ENCODE measurements around the gene PGBD5.

The PGBD5 gene

DNA sequence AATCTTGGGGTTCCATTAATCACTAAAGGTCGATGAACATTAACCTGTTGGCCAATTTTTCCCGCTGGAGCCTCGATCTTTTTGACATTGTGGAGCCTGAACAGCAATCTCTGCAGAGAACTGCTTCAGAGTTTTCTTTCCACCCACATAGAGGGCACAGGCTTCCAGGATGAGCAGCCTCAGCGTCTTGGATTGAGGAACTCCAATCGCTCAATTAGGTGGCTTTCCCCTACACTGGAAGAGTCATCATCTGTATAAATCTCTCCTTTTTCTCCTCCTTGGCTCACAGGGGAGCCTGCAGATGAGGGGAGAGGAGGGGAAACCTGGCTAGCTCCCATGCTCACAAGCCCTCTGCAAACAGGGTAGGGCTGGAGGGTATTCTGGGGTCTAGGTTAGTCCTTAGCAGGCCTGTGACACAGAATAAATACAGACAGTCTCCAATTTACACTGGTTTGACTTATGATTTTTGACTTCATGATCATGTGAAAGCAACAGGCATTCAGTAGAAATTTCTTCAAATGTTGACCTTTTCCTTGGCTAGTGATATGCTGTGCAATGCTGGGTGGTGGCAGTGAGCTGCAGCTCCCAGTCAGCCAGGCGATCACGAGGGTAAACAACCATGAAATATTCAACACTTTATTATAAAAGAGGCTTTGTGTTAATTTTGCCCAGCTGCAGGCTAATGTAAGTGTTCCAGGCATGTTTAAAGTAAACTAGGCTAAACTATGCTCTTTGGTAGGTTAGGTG lies 80.8 kb downstream of the PGBD5 start:
- DNase-seq, result no peak

- no peak for DNase-seq
Observed at GRCh38 chr1:230342699-230343098, 83.4 kb downstream of the PGBD5 start.

DNA sequence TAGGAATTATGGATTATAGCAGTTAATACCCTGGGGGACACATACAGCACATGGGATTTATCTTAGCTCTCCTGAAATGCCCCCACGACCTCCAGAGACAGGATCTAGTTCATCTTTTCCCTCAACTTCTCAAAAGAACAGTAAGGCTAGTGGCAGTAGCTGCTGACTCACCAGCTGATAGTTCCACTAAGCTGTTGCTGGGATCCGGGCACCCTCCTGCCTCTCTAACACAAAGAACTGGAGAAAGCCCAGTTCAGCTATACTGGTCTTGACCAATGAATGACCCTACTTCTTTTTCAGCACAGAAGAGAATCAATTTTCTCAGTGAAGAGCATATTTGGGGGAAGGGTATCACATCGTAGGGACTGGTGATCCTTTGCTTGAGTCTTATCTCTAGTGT lies 84.1 kb downstream of the PGBD5 start:
- DNase-seq, result no peak

GRCh38 chr1:230341162-230341546 lies 85.0 kb downstream of the PGBD5 start:
- no peak for DNase-seq

GRCh38 chr1:230340526-230341161 lies 85.5 kb downstream of the PGBD5 start:
- no peak for DNase-seq

DNA sequence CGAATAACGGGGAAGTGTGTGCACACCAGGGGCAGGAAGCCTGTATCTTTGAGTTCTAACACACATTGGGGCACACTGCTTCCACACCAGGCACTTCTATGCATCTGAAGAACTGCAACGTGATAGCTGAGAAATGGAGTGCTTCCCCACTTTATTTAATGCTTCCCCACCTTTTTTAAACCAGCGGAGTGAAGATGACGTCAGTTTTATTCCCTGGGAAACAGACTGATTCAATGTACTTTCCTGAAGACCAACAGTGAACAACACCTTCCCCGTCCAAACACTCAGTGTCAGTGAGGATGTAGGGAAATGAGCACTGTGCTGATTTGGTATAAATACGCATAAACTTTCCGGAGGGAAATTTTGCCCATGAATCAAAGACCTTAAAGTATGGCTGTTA lies 87.1 kb downstream of the PGBD5 start:
- DNase-seq, result no peak

GRCh38 chr1:230337266-230337665 lies 88.9 kb downstream of the PGBD5 start:
- no peak for DNase-seq

DNA sequence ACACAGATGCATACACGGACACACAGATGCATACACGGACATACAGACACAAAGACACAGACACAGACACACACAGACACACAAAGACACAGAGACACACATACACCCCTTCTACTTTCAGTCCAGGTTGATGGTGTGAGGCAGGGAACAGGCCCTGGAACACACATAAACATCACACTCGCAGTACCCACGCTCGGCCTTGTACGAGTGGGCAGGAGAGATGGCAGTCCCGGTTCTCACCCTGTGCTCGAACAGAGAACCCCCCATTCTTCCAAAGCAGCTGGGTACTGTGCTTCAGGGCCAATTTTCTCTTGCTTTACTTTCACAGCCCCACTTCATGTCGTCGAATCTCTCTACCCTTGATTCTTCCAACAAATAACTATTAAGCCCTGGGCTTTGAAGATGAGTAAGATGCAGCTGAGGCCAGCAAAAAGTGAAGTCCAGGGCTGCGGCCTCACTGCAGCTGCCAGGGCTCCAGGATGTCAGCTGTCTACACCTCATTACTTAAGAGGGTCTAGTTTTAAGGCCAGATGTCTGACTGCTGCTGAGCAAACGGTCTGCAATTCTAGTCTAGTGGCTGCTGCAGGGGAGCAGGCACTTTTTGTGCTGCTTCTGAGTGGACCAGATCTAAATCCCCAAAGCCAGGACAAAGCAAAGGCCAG lies 90.1 kb downstream of the PGBD5 start:
- no peak for DNase-seq

DNA sequence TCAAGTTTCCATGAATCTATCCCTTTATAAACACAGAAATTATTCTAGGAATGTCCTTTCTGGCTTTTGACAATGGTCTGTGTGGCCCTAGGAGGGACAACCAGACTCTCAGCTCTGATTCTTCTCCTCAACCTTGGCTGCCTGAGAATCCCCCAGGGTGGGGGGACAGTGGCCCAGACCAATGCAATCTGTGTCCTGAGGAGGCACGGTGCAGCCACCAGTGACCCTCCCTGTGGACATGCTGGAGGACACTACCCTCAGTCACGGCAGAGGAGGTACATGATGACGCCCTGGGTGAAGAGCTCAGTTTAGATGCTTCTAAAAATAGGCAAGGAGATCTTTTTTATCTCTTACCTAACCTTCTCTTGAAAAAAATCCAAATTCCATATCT lies 91.7 kb downstream of the PGBD5 start:
- no peak for DNase-seq

DNA sequence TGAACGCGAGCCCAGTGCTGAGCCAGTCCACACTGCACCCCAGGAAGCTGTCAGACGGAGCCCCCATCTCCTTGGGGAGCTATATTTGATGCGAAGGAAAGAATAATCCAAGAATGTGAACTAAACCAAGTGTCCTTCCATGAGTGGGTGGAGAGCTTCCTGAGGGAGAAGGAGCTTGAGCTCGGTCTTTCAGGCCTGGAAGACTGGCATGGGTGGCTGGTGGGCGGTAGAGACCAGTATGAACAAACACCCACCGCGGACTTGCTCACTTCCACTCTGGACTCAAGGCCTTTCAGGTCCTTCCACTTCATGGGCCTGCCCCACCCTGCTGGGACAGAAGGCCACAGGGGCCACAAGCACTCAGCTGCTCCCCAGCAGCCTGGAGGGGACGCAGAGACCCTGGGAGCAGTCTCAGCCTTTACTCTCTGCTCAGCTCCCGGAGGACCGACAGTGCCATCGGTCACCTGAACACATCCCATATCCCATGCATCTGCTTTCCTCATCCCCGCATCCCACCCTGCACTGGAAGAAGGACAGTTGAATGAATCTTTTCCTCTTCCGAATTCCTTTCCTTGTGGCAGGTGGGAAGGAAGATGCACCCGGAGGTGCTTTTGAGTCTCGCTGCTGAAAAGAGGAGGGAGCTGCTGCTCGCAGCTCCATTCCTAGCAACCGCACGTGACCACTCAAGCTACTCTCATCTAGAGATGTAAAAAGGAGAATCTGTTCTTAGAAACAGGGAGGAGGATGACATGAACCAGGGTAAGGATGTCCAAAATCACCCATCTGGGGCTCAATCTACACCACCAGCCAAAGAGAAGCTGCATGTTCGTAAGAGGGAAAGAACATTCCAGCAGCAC lies 92.3 kb downstream of the PGBD5 start:
- no peak for DNase-seq

GRCh38 chr1:230332575-230333066 lies 93.5 kb downstream of the PGBD5 start:
- no peak for DNase-seq

GRCh38 chr1:230332061-230332460 lies 94.1 kb downstream of the PGBD5 start:
- no peak for DNase-seq

DNA sequence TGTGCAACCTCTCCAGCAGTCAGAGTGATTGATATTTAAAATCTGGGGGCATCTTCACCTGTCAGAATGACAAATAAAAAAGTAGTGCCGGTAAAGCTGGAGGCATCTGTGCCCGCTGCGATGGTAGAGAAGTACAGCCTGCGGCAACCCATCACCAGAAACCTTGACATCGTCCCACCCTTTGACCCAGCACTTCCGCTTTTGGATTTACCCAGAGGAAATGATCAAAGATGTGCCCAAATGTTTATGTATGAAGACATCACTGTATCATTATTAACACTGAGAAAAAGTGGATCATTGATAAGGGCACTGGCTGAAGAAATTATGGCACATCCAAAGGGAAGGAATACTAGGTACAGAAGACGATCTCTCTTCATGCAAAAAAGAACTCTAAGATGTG lies 96.0 kb downstream of the PGBD5 start:
- no peak for DNase-seq

DNA sequence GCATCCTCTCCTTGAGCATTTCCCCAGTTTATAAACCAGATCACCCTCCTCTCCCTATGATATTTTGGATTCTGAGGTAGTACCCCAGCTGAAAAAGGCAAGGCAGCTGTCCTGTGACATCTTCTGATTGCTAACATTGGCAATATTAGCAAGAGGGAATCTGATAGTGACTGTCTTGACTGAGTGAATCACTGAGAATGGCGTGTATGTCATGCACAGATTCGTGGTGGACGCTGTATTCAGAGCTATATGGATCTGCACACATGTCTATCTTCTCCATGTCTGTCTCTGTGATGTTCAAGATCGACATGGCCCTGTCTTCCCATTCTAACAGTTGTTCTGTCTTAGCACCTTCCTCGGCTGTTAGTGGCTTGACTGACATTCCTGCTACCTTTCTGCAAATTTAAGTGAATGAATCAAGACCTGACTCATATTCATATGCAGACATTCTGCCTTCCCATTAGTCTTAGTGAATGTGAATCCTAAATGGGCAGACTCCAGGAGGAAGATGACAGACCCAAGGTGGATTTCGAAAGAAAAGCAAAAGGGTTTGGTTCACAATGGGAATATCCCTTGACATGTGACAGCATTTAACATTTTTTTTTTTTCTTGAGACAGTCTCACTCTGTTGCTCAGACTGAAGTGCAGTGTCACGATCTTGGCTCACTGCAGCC lies 97.7 kb downstream of the PGBD5 start:
- no peak for DNase-seq

DNA sequence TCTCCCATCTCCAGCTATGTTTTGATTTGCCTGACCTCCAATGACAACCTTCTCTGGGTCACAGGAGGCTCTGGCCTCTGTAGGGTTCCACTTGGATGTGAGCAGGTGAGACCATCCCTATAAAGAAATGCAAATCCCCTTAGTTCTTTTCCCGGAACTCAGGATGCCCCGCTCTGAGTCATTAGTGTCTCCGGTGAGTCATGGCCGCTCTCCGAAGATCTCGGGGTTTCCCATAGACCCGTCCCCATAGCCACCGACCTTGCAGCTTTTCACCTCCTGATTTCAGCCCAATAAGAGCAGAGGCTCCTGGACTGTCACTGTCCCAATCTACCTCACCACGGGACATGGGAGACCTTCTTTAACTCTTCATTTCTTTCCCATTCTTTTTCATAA lies 98.2 kb downstream of the PGBD5 start:
- DNase-seq, result peak; percentile 18 to 26

DNA sequence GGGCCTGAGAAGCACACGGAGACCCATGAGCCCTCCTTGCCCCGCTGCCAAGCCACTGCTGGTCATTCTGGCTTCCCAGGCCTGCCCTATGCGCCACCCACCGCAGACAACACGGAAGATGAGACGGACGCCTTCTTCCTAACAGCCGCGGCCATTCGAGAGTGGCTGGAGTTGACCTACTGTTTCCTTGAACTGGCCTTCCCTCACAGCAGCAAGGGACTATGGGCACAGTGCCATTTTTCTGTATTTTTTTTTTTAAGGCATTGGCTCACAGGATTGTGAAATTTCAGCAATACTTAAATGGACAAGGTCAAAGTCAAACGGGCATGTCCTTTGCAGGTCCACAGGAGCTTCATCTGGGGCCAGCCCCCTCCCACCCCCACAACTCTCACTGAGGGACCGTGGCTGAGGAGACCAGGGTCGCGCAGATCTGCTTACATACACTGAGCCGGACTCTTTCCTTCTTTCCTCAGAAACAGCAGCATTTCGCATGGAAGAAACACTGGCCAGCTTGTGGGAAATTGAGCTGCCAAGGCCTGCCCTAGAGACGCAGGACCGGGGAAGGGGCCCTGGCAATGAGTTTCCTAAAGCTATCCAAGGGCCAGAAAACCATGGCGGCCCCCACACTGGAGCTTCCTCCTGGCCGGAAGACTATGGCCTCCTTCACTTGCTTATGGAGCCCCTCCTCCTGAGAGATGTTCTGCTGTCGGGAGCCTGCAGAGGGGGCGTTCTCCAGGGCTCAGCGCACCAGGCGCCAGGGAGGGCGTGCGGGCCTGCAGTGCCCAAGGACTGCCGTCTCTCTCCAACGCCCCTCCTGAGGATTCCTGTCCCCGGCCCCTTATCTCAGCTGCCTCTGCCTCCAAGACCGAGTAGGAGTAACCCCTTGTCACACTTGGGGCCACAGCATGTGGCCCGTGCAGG lies 98.9 kb downstream of the PGBD5 start:
- DNase-seq, result no peak

GRCh38 chr1:230323686-230324085 lies 102.4 kb downstream of the PGBD5 start:
- DNase-seq, result no peak

GRCh38 chr1:230322967-230323547 lies 103.1 kb downstream of the PGBD5 start:
- DNase-seq, result no peak

- DNase-seq, result no peak
Observed at GRCh38 chr1:230322421-230322756, 103.7 kb downstream of the PGBD5 start.

GRCh38 chr1:230321741-230322420 lies 104.3 kb downstream of the PGBD5 start:
- DNase-seq, result no peak

DNA sequence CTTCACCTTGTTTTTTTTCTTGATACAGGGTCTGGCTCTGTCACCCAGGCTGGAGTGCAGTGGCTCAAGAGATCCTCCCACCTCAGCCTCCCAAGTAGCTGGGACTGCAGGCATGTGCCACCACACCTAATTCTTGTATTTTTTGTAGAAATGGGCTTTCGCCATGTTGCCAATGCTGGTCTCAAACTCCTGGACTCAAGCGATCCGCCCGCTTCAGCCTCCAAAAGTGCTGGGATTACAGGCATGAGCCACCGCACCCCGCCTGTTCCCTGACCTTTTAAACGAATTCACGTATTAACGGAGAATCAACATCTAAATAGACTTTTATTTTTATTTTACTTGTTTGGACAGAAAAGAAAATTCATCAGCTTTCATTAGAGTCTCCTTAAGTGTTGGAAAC lies 104.8 kb downstream of the PGBD5 start:
- DNase-seq, result no peak
